Tibial artery (tissue), 4 donors: ENCODE results near the gene NOL4L.

Experiments
- DNase-seq, 2 donors: peaks; one replicate each; pipeline ENCODE4 v3.0.0-alpha.2; 2019
- H3K27ac ChIP-seq, 2 donors: fragments of 200-600 bp; sonication (generic) in 1 of 2; 1 replicate in 1 of 2; 2 replicates in 1 of 2; pipeline ENCODE4 v1.5.1; 2018 to 2019; ENCODE audit warnings: mild to moderate bottlenecking in 1 of 2
- H3K27me3 ChIP-seq, 2 donors: fragments of 200-600 bp; sonication (generic) in 1 of 2; one replicate each; pipeline versions ENCODE4 v1.5.1 to v1.6.0; 2016 to 2019
- H3K36me3 ChIP-seq, 3 donors: fragments of 200-600 bp; sonication (generic) in 2 of 3; one replicate each; pipeline ENCODE4 v1.5.1; 2016 to 2019; ENCODE audit warnings: mild to moderate bottlenecking in 2 of 3
- H3K4me1 ChIP-seq, 4 donors: fragments of 200-600 bp; sonication (generic) in 2 of 4; 1 replicate in 3 of 4; 2 replicates in 1 of 4; pipeline ENCODE4 v1.5.1; 2016 to 2019
- H3K4me3 ChIP-seq, 2 donors: fragments of 200-600 bp; sonication (generic) in 1 of 2; 1 replicate in 1 of 2; 2 replicates in 1 of 2; pipeline ENCODE4 v1.5.1; 2018 to 2019; ENCODE audit warnings: mild to moderate bottlenecking in 2 of 2
- H3K9me3 ChIP-seq, 3 donors: fragments of 200-600 bp; sonication (generic) in 1 of 3; one replicate each; pipeline ENCODE4 v1.5.1; 2016 to 2019
- CTCF ChIP-seq, 2 experiments: fragments of 200-600 bp in 1 of 2; fragments of 450-650 bp in 1 of 2; IDR thresholded peaks; one replicate each; pipeline ENCODE4 v1.5.1; 2017 to 2019; ENCODE audit warnings: antibody characterized with exemption in 2 of 2, mild to moderate bottlenecking in 1 of 2, moderate library complexity in 1 of 2
- intact Hi-C: fragments of 100-400 bp; cut with DNase I; formaldehyde crosslinking; loops from one replicate; pipeline ENCODE4 v1.15.0; 2023; ENCODE audit warnings: low total_unique reads

The NOL4L gene

GRCh38 chr20:32455901-32456701 is 129.0 kb downstream of the NOL4L start:
- Histone ChIP-seq H3K4me1 (peaks cover 7 to 17% (median 14%) of the 10 kb centered on the region in 4 donors), H3K27ac (no peak overlapping the region), H3K9me3 (no peaks in the 10 kb centered on the region), H3K27me3 (no peaks in the 10 kb centered on the region), H3K36me3 (peaks cover 0 to 28% (median 19%) of the 10 kb centered on the region in 3 donors), H3K4me3 (no peak overlapping the region)
- TF ChIP-seq CTCF (IDR thresholded peaks at IDR 0.05), result no peak
- no peak for DNase-seq
- intact Hi-C loops, result loop anchor here (10.0 kb wide), 2 partner anchors 121 to 251 kb away; partner anchors contain the start of genes PLAGL2 and POFUT1

GRCh38 chr20:32455171-32455900 is 129.8 kb downstream of the NOL4L start:
- no peaks in the 10 kb centered on the region for H3K9me3 ChIP-seq
- no peak overlapping the region for H3K4me3 ChIP-seq
- TF ChIP-seq CTCF (IDR thresholded peaks at IDR 0.05), result no peak
- peaks cover 7 to 17% (median 14%) of the 10 kb centered on the region in 4 donors for H3K4me1 ChIP-seq
- H3K27ac ChIP-seq, result no peak overlapping the region
- no peak for DNase-seq
- no peaks in the 10 kb centered on the region for H3K27me3 ChIP-seq
- intact Hi-C loops, result loop anchor here (10.0 kb wide), 2 partner anchors 121 to 251 kb away; partner anchors contain the start of genes PLAGL2 and POFUT1
- H3K36me3 ChIP-seq, result peaks cover 0 to 34% (median 19%) of the 10 kb centered on the region in 3 donors

- intact Hi-C loops, result loop anchor here (10.0 kb wide), 2 partner anchors 120 to 250 kb away; partner anchors contain the start of genes PLAGL2 and POFUT1
- Histone ChIP-seq H3K36me3 (peaks cover 0 to 34% (median 19%) of the 10 kb centered on the region in 3 donors), H3K27ac (no peak overlapping the region), H3K27me3 (no peaks in the 10 kb centered on the region), H3K9me3 (no peaks in the 10 kb centered on the region), H3K4me3 (no peak overlapping the region), H3K4me1 (peaks cover 7 to 17% (median 14%) of the 10 kb centered on the region in 4 donors)
- no peak for TF ChIP-seq CTCF (IDR thresholded peaks at IDR 0.05)
- DNase-seq, result no peak
These were observed 130.7 kb downstream of the NOL4L start for GRCh38 chr20:32454164-32455145.

- Histone ChIP-seq H3K9me3 (no peaks in the 10 kb centered on the region), H3K4me3 (no peak overlapping the region), H3K27me3 (no peaks in the 10 kb centered on the region), H3K27ac (no peak overlapping the region), H3K36me3 (peaks cover 0 to 34% (median 19%) of the 10 kb centered on the region in 3 donors), H3K4me1 (peaks cover 7 to 23% (median 14%) of the 10 kb centered on the region in 4 donors)
- intact Hi-C loops, result loop anchor here (10.0 kb wide), 2 partner anchors 119 to 249 kb away; partner anchors contain the start of genes PLAGL2 and POFUT1
- no peak for DNase-seq
- TF ChIP-seq CTCF (IDR thresholded peaks at IDR 0.05), result no peak
These were observed 131.5 kb downstream of the NOL4L start for GRCh38 chr20:32453467-32454163.
